Renal cortex interstitium (tissue), 11 donors: ENCODE measurements around the gene SPATA25. TPM values are rescaled to one million over a fixed set of nuclear protein-coding genes. Genes with fewer than 3 reads are reported as not detected.

ENCODE experiments used
- DNase-seq, 11 donors: peaks; one replicate each; pipeline ENCODE4 v3.0.0-alpha.2; 2013; ENCODE audit warnings: low read depth in 9 of 11, low spot score in 4 of 11; ENCODE audit errors: extremely low read depth in 1 of 11
- polyA plus RNA-seq, 3 donors: library from polyadenylated mRNA; unstranded; fragments of 120-200 nt; gene quantifications; one replicate each; pipeline ENCODE4 v1.2.1, GENCODE V29; 2013; ENCODE audit not compliant: insufficient read length in 3 of 3

Gene SPATA25
- polyA plus RNA-seq, 3 donors: 2.7 to 7.2 (median 3.5) TPM

DNA sequence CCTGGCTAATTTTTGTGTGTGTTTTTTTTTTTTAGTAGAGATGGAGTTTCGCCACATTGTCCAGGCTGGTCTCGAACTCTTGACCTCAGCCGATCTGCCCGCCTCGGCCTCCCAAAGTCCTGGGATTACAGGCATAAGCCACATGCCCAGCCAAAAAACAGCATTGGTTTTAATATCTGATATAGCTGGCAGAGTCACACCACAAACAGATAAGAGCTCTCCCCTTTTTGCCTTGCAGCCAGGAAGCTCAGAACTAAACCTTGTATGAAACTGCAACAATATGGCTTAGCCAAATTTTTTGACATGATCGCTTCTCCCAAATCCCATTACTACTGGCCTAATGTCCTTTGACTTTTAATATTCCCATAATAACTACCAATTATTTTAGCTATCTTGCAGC, 35.1 kb downstream of the SPATA25 start:
- DNase-seq: no peak

- DNase-seq: no peak
Measured at GRCh38 chr20:45851501-45851900, 35.9 kb downstream of the SPATA25 start.

DNA sequence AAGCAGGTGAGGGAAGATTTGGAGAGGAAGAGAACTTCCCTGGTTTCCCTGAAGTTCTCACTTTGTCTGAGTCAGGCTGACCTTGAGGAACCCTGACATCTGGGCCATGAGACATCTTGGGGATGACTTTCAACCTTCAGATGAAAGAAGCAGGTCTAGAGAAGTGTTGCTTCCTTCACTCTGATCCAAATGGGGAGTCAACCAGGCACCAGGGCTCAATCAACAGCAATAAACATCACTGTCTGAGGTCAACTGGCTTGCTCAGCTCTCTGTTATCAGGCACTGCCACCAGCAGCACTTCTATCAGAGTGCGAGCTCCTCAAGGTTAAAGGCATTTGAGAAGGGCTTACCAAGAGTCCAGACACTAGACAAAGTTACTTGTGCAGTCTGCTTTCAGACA, 36.5 kb downstream of the SPATA25 start:
- DNase-seq: no peak

DNA sequence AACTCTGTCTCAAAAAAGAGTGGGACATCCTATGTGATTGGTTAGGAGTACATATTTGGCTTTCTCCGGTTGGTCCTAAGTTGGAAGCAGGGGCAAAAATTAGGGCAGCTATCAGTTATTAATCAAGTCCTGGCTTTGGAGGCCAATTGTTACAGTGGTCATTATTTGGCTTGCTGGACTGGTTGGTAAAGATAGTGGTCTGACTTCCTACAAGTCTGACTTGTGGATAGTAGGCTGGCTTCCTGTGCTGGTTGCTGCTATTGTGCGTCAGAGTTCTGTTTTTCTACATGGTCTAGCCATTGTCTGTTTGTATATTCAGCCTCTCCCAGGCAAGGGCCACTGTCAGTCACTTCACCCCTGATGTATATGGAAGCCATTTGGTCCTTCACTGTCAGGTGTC, 37.2 kb downstream of the SPATA25 start:
- no peak for DNase-seq

DNA sequence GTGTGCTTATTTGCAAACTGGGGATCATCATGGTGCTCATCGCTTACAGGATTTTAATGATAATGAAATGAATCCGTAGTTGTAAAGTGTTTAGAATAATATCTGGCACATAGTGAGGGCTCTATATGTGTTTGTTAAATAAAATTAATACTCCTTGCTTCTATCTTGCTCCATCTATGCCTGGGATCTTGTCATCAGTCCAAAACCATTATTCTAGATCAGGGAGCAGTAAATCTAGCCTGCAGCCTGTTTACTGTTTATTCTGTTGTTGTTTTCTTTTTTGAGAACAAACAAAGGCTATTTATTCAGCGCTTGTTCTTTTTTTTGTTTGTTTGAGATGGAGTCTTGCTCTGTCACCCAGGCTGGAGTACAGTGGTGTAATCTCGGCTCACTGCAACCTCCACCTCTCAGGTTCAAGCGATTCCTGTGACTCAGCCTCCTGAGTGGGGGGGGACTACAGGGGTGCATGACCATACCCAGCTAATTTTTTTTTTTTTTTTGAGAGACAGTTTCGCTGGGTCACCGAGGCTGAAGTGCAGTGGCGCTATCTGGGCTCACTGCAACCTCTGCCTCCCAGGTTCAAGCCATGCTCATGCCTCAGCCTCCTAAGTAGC, 38.3 kb downstream of the SPATA25 start:
- no peak for DNase-seq

DNA sequence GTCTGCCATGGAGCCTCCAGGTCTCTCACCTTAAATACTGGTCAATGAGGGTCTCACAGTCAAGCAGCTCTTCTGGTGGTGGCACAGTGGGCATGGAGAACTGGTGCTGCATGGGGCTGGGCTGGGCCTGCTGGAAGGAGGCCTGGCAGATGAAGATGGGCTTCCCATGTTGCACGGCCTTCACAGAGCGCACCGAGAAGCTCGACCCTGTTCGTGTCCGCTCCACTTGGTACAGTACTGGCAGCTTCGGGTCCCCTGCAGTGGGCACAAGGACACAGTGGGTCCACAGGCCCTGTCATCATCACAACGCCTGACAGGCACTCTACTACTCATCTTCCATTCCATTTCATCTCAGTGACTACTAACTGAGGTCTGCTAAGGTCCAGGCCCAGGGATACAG, 39.0 kb downstream of the SPATA25 start:
- no peak for DNase-seq

DNA sequence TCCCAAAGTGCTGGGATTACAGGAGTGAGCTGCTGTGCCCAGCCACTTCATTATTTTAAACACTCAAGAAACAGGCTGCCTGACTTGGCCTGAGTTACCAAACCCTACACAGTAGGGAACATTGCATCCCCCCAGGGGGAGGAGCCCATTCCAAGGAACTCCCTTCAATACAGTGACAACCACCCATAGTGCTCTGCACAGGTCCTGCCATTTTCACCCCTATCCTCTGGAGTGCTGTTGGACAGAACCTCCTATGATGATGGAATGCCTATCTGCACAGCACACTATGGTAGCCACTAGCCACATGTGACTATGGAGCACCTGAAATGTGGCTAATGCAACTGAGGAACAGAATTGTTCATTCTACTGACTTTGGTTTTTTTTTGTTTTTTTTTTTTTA, 42.0 kb downstream of the SPATA25 start:
- no peak for DNase-seq

- no peak for DNase-seq
Measured at GRCh38 chr20:45843506-45843905, 43.9 kb downstream of the SPATA25 start.

- DNase-seq: no peak
Measured at GRCh38 chr20:45842169-45842812, 45.1 kb downstream of the SPATA25 start.

GRCh38 chr20:45841407-45842129, 45.9 kb downstream of the SPATA25 start:
- no peak for DNase-seq

- DNase-seq: no peak
Measured at GRCh38 chr20:45840700-45841198, 46.7 kb downstream of the SPATA25 start.

- no peak for DNase-seq
Measured at GRCh38 chr20:45836841-45837240, 50.6 kb downstream of the SPATA25 start.

Other genes starting within 250 kb of the SPATA25 start
- not detected for gene WFDC11, start 217.4 kb downstream of the SPATA25 start, polyA plus RNA-seq
- gene WFDC13, start 185.6 kb downstream of the SPATA25 start, polyA plus RNA-seq: under 1 TPM in 1 of 3 donors, not detected in 2; 0.07 TPM
- not detected for gene WFDC10B, start 182.6 kb downstream of the SPATA25 start, polyA plus RNA-seq
- not detected for gene SPINT4, start 165.3 kb downstream of the SPATA25 start, polyA plus RNA-seq
- gene WFDC3, start 95.7 kb downstream of the SPATA25 start, polyA plus RNA-seq: 1 to 10 TPM in 2 of 3 donors, under 1 TPM in 1; 0.44 to 2.2 (median 1.3) TPM
- gene DNTTIP1, start 95.7 kb downstream of the SPATA25 start, polyA plus RNA-seq: 10 to 100 TPM; 34.5 to 40.9 (median 35.8) TPM
- gene UBE2C, start 75.0 kb downstream of the SPATA25 start, polyA plus RNA-seq: 10 to 100 TPM; 49.3 to 84.3 (median 74.4) TPM
- gene TNNC2, start 60.3 kb downstream of the SPATA25 start, polyA plus RNA-seq: 1 to 10 TPM in 1 of 3 donors, under 1 TPM in 2; 0.50 to 2.5 (median 0.50) TPM
- 10 to 100 TPM; 10.8 to 21.0 (median 14.2) TPM for gene SNX21, start 53.8 kb downstream of the SPATA25 start, polyA plus RNA-seq
- gene ACOT8, start 30.2 kb downstream of the SPATA25 start, polyA plus RNA-seq: 10 to 100 TPM; 19.2 to 31.3 (median 25.3) TPM
- 1 to 10 TPM; 5.1 to 5.5 (median 5.2) TPM for gene ZSWIM3, start 30.0 kb downstream of the SPATA25 start, polyA plus RNA-seq
- 10 to 100 TPM; 15.3 to 18.9 (median 16.6) TPM for gene ZSWIM1, start 6.4 kb downstream of the SPATA25 start, polyA plus RNA-seq
- 1 to 10 TPM; 4.7 to 9.8 (median 7.5) TPM for gene NEURL2, start 3.6 kb upstream of the SPATA25 start, polyA plus RNA-seq
- 100 to 1,000 TPM; 120 to 166 (median 127) TPM for gene CTSA, start 3.7 kb upstream of the SPATA25 start, polyA plus RNA-seq
- gene PLTP, start 24.5 kb upstream of the SPATA25 start, polyA plus RNA-seq: 100 to 1,000 TPM; 115 to 141 (median 141) TPM
- gene PCIF1, start 47.1 kb upstream of the SPATA25 start, polyA plus RNA-seq: 10 to 100 TPM; 44.7 to 52.7 (median 44.9) TPM
- gene ZNF335, start 84.6 kb upstream of the SPATA25 start, polyA plus RNA-seq: 10 to 100 TPM; 10.4 to 18.5 (median 14.4) TPM
- under 1 TPM; 0.45 to 0.89 (median 0.61) TPM for gene MMP9, start 121.3 kb upstream of the SPATA25 start, polyA plus RNA-seq
- 1 to 10 TPM; 1.5 to 2.6 (median 2.5) TPM for gene SLC12A5, start 141.6 kb upstream of the SPATA25 start, polyA plus RNA-seq
- gene NCOA5, start 202.3 kb upstream of the SPATA25 start, polyA plus RNA-seq: 10 to 100 TPM; 50.8 to 60.5 (median 57.0) TPM
- gene CD40, start 230.7 kb upstream of the SPATA25 start, polyA plus RNA-seq: 1 to 10 TPM; 4.1 to 5.7 (median 5.3) TPM